Measurements from ENCODE around the gene DRAP1.
A peak's percentile ranks its signal among the peaks of the same experiment; 100 is the strongest.

DRAP1 gene, protein sequence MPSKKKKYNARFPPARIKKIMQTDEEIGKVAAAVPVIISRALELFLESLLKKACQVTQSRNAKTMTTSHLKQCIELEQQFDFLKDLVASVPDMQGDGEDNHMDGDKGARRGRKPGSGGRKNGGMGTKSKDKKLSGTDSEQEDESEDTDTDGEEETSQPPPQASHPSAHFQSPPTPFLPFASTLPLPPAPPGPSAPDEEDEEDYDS

GRCh38 chr11:65919141-65919572 is at the start of gene DRAP1:
DRAP1 (plus strand) TSS chr11:65919426; CDS start chr11:65919502, 76 bp downstream.
- DNase-seq (ENCODE audit: low spot score): peak; percentile 100

DNA sequence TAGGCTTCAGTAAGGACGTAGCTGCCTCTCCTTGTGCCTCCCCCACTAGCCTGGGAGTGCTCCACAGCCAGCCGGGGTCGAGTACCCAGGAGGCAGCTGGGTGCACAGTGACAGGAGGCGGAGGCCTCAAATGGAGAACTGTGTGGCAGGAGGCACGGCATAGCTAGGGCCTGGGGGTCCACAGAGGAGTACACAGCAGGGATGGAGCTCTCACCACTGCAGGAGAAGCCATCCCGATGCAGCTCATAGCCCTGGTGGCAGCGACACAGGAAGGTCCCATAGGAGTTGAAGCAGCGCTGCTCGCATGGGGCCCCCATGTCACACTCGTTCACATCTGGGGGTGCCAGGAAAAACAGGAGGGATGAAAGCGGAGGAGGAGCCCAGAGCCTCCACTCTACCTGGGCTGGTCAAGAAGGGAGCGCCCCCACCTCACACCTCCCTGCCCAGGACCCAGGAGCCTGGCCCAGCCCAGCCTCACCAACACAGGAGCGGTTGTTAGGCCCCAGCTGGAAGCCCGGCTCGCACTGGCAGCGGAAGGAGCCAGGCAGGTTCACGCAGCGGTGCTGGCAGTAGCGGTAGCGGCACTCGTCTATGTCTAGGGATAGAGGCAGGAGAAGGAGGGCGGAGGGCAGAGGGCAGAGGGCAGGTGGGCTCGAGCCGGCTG is 49.5 kb upstream of the DRAP1 start:
- DNase-seq (ENCODE audit: low spot score): no peak

DNA sequence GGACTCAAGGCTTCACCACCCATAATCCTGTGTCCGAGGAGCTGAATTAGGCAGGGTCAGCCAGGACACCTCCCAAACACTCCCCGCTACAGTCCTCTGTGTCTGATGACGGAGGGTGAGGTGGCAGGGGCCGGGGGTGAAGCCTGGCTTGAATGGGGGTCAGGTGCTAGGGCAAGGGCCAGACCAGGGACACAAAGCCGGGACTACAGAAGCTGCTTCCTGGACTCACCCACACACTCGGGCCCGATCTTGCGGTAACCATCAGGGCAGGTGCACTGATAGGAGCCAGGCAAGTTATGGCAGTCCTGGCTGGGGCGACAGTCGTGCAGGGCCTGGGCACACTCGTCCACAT is 48.9 kb upstream of the DRAP1 start:
- no peak for DNase-seq (ENCODE audit: low spot score)

- DNase-seq (ENCODE audit: low spot score): no peak
Measured at GRCh38 chr11:65870706-65871681, 48.2 kb upstream of the DRAP1 start.

GRCh38 chr11:65871811-65872548 is 47.2 kb upstream of the DRAP1 start:
- DNase-seq (ENCODE audit: low spot score): no peak

- DNase-seq (ENCODE audit: low spot score): no peak
Measured at GRCh38 chr11:65872586-65873317, 46.5 kb upstream of the DRAP1 start, which contains the start of gene EFEMP2. EFEMP2 (minus strand) TSS chr11:65872800; CDS start chr11:65872354, 446 bp downstream.

- peak; percentile 95 for DNase-seq (ENCODE audit: low spot score)
Measured at GRCh38 chr11:65873318-65874156, 45.7 kb upstream of the DRAP1 start.

DNA sequence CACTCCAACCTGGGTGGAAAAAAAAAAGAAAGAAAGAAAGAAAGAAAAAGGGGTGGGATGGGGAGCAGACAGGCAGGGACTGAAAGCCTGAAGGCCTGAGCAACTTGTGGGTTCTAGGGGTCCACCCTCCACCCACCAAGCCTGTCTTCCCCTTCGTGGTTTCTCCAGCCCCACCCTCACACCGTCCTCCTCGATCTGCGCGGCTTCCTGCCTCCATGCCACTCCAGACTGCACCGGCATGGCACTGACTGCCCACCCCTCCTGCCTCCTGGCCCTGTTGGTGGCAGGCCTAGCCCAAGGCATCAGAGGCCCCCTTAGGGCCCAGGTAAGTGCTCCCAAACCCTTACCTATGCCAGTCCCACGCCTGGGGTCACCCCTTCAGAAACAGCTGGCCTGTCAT is 39.6 kb upstream of the DRAP1 start, which contains the start of gene CTSW:
CTSW (plus strand) TSS at position 221 of the 400 bp plus-strand sequence; CDS start at position 239, 18 bp downstream.
- DNase-seq (ENCODE audit: low spot score): no peak

DNA sequence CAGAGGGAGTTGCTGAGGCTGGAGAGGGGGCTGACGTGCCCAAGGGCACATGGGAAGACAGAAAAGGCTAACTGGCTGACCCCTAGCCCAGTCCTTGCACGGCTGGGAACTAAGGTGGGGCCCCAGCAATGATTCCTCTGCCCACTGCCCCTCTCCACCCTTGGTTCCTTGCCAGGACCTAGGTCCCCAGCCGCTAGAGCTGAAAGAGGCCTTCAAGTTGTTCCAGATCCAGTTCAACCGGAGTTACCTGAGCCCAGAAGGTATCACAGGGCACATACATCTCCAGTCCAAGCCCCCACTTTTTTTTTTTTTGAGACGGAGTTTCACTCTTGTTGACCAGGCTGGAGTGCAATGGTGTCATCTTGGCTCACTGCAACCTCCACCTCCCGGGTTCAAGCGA is 39.2 kb upstream of the DRAP1 start:
- DNase-seq (ENCODE audit: low spot score): no peak

DNA sequence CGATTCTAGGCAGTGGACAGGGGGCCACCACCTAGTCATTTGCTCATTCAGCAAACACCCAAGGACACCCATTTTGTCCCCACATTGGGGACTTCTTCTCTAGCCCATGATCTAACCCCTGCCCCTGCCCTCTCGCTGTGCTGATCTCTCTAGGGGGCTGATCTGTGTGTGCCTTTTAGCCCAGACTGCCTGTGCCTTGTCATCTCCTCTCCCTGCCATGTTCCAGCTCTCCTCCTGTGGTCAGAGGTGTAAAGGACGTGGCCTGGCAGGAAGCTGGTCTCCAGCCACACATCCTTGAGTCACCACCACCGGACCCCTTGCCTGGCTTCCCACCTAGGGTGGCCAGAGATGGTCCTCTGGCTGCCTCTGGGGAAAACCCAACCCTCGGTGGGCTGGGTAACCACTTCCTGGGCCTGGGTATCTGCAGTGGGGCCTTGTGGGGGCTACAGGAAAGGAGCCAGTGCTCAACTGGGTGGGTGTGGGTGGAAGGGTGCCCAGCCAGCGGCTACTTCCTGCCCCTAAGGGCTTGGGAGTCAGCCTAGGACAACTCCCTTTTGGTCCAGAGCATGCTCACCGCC is 38.3 kb upstream of the DRAP1 start:
- no peak for DNase-seq (ENCODE audit: low spot score)

- no peak for DNase-seq (ENCODE audit: low spot score)
Measured at GRCh38 chr11:65882120-65883057, 36.8 kb upstream of the DRAP1 start.

- DNase-seq (ENCODE audit: low spot score): no peak
Measured at GRCh38 chr11:65883058-65883761, 36.0 kb upstream of the DRAP1 start.

DNA sequence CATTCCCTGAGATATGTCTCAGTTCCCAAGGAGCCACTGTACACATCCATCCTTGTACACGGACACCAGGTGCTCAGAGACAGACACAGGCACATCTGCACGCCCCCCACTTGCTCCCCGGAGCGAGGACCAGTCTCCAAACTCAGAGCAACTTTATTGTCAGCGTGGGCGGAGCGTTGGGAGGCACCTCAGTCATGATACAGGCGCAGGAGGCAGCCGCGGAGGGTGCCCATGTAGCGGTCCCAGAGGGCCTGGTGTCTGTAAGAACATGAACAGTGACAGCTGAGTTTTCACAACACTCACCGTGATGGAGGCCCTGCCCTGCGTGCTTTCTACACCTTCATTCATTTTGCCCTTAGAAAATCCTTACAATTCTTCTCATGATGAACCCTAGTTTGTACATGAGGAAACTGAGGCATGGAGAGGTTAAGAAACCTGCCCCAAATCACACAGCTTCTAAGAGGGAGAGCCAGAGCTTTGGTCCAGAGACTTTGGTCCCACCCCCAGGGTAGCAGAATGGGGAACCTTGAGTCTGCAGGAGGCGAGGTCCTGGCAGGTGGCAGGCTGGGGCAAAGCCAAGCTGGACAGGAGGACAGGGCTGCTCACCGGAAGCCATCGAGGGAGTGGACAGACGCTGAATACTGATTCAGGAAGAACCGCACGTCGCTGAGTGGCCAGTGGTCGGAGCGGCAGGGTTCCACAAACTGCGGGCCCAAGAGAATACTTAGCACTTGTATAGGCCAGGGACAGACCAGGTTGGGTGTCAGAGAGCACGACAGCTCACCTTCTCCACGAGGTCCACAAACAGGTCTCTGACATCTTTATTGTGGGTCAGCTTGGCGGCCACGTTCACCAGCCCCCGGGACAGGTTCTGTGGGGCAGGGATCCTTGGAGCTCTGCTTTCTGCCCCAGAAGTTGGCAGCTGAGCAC is 35.2 kb upstream of the DRAP1 start:
- no peak for DNase-seq (ENCODE audit: low spot score)

DNA sequence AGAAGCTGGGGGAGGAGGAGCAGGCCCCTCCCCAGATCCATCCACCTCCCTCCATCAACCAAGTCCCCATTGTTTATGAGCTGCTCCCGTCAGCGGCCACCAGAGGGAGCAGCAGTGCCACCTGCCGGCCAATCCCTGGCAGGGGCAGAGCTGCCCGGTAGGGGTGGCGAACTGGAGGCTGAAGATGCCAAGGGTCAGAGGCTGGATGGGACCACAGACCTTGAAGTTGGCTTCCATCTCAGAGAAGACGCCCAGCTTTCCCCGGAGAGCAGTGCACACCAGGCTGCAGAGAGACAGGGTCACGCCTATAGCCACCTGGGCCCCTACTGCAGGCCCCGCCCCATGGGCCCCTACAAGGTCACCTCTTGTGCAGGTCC is 34.5 kb upstream of the DRAP1 start:
- peak; percentile 86 for DNase-seq (ENCODE audit: low spot score)

DNA sequence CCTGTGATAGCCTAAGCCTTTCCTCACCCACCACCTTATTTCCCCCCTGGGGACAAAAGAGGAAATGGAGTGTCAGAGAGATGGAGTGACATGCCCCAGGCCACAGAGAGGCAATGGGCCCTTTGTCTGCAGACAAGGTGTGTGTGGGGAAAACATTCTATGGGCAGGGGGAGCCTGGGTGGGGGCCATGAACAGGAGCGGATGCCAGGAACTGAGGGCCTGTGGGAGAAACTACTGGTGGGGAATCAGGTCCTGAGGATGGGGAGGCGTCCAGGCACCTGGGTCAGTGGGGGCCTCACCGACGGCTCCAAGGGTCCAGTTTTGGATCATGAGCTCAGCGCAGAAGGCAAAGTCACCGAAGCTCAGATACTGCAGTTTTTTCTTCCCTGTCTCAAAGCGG is 34.0 kb upstream of the DRAP1 start:
- DNase-seq (ENCODE audit: low spot score): no peak

DNA sequence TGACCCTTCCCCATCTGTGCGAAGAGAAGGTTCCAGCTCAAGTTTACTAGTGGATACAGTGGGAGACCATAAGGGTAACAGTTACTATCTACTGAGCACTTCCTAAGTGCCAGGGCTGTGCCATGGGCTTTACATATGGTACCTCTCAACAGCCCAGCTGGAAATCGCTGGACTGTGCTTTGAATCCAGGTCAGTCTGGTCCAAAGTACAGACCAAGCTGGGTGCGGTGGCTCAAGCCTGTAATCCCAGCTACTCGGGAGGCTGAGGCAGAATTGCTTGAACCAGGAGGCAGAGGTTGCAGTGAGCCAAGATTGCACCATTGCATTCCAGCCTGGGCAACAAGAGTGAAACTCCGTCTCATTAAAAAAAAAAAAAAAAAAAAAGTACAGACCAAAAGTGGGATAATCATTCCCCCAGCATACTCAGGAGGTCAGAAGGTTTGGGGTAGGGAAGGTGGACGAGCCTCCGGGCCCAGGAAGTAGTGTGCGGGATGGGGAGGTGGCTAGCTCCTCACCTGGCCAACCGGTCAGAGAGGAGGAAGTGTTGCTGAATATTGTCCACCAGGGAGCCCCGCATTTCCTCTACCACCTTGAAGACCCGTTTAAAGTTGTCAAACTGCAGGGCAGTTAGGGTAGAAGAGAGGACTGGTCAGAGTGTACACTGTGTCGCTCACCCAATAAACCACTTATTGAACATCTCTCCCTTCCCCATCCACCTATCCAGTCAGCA is 33.3 kb upstream of the DRAP1 start:
- no peak for DNase-seq (ENCODE audit: low spot score)

Data from Ammon's horn (tissue), 1 donor.